ENCODE measurements around the gene ANO2.
"Not testable (repeated sequence)": the region's sequence is repeated elsewhere in the genome, so short reads cannot be mapped to it uniquely, and the experiment has no call there.

Gene ANO2

GRCh38 chr12:5887819-5888218 is 57.2 kb downstream of the ANO2 start:
- not testable (repeated sequence) for DNase-seq (ENCODE audit: low read depth)

DNA sequence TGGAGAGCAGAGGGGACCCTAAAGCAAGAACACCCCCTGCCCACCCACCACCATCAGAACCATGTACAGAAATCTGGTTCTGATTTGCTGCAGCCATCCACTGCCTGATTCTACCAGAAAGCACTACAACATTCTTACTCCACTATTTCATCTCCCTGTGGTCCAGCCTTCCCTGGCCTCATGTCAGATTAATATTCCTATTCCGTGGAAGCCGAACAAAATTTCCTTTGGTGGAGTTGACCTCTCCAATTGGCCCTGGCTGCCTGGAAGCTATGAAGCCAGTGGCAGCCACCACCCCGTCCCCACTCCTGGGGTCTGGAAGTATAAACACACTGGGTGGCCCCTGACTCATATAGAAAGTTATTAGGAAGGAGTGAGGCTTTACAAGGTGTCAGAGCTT is 60.2 kb downstream of the ANO2 start:
- no peak for DNase-seq (ENCODE audit: low read depth)

- DNase-seq (ENCODE audit: low read depth), result no peak
These were observed 60.8 kb downstream of the ANO2 start for GRCh38 chr12:5884285-5884684.

GRCh38 chr12:5882511-5883190 is 62.4 kb downstream of the ANO2 start:
- no peak for DNase-seq (ENCODE audit: low read depth)

- DNase-seq (ENCODE audit: low read depth), result no peak
These were observed 63.4 kb downstream of the ANO2 start for GRCh38 chr12:5881666-5882065.

GRCh38 chr12:5881101-5881606 is 63.9 kb downstream of the ANO2 start:
- no peak for DNase-seq (ENCODE audit: low read depth)

GRCh38 chr12:5875851-5876250 is 69.2 kb downstream of the ANO2 start:
- DNase-seq (ENCODE audit: low read depth), result no peak

- DNase-seq (ENCODE audit: low read depth), result no peak
These were observed 70.5 kb downstream of the ANO2 start for GRCh38 chr12:5874514-5874913.

DNA sequence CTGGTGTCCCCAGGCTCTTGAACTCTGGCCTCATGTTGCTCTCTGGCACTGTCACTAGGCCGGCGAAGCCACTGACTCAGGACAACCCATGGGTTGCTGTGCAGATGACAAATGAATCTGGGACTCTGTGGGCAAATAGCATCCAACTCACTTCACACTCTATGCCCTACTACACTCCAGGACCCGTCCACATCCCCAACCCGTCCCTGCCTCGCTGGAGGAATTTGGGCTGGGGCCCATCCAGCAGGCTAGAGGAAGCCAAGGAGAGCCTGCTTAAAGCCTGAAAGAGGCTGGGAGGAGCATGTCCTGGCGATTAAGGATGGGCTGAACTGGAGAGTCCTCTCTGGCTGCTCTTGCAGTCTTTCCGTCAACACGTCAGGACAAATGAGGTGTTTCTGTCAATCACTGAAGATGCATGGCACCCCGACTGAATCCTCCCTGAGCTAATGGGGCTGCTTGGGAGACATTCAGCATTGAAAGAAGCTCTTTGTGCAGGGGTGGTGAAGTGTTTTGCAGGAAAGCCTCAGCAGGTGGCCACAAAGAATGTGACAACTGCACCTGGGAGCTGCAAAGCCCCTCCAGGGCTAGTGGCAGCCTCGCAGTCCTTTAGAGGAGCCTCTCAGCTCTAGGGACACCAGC is 71.7 kb downstream of the ANO2 start:
- DNase-seq (ENCODE audit: low read depth), result no peak

- no peak for DNase-seq (ENCODE audit: low read depth)
These were observed 72.3 kb downstream of the ANO2 start for GRCh38 chr12:5872745-5873144.

GRCh38 chr12:5871741-5872140 is 73.3 kb downstream of the ANO2 start:
- no peak for DNase-seq (ENCODE audit: low read depth)

DNA sequence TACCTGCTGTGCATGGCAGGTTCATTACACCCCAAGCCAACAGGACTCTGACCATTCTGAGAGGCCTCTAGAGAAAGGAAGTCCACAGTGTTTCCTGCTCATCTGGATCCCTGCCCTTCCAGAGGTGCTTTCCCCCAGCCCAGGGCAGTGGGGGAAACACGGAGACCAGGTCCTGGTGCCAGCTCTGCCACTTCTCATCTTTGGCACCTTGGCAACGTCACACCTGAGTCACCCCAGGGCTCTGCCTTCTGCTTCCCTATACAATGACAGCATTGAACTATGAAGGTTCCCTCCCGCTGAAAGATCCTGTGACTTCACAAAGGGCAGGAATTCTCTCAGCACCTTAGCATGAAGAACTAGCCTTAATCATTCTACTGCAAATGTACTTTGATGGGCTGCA is 74.9 kb downstream of the ANO2 start:
- DNase-seq (ENCODE audit: low read depth), result no peak

DNA sequence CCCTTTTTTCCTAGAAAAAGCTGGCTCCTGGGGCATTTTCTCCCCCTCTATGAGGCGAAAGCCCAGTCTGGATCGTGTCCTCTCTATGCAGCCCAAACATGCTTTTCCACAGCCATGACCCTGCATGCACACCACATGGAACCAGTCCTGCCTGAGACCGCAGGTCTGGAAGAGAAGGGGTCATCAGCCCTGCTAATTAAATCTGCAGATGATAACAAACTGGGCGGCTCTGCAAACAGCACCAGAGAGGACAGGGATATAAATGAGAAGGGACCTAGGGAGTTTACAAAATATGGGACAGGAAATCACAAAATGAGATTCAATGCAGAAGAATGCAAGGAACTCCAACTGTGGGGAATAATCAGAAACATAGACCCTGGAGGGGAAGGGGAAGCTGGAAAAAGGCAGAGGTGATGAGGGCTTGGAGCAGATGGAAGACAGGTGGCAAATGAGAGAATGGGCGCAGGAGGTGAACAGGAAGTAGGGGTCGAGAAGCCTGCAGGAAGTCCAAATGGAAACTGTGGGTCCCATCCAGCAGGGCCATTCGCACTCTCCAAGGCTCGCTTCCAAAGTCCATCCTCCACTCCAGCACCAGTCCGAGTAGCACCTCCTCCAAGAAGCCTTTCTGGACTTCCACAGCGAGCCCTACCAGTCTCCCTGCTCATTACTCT is 76.3 kb downstream of the ANO2 start:
- no peak for DNase-seq (ENCODE audit: low read depth)

- no peak for DNase-seq (ENCODE audit: low read depth)
These were observed 79.7 kb downstream of the ANO2 start for GRCh38 chr12:5865397-5865796.

DNA sequence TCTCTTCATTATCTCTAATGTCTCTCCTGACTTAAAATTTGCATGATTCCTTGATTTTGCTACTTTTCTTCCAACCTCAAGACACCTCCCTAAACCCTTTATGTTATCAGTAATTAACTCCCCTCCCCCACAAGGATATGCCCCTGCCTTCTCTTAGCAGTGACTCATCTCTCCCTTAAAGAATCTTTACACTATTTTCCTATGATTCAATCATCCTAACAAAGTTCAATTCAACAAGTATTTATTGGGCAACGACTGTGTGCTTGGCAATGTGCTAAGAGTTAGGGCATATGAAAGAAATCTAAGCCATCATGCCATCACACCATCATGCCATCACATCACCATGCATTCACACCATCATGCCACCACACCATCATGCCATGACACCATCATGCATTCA is 80.1 kb downstream of the ANO2 start:
- DNase-seq (ENCODE audit: low read depth), result no peak

- no peak for DNase-seq (ENCODE audit: low read depth)
These were observed 80.8 kb downstream of the ANO2 start for GRCh38 chr12:5864301-5864700.

DNA sequence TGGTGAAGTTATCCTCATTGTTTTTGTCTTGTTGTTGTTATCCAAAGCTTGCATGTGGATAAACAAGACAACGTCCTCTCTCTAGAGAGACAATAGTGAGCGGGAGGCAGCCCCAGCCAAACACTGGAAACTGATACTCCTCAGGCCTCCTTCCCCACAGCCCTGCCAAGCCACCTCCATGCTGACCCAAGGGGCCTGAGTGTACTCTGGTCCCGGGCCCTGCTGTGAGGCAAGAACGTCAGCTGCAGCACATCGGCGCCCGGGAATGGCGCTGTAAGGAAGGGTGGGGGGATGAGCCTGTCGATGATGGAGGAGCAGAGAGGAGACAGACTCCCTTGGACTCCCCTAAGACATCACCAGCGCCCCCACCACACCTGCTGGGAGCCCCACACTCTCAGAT is 83.6 kb downstream of the ANO2 start:
- DNase-seq (ENCODE audit: low read depth), result no peak

DNA sequence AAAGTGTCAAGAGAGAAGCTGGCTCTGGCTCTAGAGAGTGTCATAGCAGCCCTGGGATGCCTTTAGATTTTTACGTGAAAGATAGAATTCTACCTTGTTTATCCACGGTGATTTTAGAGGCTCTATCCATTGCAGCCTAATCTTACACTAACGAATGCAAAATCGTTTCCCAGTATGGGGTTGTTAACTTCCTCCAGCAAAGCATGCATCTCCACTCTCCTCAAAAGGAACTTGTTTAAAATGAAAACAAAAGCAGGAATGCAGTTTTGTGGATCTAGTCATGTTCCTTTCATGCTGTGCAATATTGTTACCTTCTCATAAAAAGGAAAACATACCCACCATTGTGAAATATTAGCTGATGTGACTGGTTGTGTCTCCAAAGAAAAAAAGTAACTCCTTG is 88.4 kb downstream of the ANO2 start:
- DNase-seq (ENCODE audit: low read depth), result no peak

DNA sequence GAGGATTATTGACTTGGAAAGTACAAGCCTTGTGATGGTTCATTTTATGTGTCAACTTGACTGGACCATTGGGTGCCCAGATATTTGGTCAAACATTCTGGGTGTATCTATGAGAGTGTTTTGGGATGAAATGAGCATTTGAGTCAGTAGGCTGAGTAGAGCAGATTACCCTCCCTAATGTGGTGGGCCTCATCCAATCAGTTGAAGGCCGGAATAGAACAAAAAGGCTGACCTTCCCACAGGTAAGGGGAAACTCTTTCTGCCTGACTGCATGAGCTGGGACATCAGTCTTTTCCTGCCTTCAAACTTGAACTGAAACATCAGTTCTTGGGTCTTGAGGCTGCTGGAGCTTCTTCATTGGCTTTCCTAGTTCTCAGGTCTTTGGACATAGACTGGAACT is 98.1 kb downstream of the ANO2 start:
- no peak for DNase-seq (ENCODE audit: low read depth)

DNA sequence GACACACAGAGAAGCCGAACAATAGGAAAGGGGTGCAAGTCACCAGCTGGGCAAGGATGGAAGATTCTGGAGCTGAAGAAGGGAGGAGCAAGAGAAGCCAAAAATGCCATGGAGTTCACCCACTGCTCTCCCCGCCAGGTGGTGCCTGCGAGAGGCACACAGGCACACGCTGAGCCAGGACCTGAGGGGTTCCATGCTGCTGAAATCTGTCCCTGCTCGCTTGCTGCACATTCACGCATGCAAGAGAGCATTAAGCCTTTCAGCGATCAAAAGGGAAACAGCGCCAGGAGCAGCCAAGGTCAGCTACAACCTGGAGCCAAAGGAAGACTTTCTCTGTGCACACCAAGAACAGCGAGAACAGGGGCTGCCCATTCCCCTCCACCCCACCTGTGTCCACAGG is 104.1 kb downstream of the ANO2 start:
- DNase-seq (ENCODE audit: low read depth), result no peak

DNA sequence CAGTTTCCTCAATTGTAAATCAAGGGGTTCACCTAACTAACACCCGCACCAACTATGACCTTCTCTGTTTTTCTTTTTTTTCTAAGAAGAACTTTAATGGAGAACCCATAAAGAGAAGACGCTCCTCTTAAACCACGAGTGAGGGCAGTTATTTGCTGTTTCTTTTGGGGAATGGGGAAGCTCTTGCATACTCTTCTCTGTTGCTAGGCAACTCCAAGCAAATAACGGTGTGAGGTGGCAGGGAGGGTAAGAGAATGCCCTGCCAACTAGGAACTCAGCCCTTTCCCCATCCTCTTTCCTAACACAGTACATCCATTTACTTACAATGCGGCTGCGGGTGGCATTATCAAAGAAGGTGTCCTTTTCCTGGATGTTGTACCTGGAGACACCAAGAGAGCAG is 114.9 kb downstream of the ANO2 start:
- no peak for DNase-seq (ENCODE audit: low read depth)

DNA sequence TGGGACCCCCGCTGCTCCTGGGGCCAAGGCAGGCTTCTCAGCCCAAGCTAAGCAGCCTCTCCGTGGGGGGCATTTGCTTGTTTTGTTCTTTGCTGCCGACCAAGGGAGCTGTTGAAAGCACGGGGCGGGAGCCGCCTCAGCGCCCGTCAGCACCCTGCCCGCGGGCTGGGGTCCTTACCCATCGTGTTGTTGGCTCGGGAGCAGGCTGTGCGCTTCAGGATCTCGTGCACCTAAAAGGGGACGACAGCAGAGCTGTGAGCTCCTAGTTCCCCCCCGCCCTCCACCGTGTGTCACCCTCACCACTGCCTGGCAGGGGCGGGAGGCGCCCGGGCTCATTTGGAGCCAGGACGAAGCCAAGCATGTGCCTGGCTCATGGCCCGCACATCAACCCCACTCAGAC is 117.5 kb downstream of the ANO2 start:
- DNase-seq (ENCODE audit: low read depth), result no peak

DNA sequence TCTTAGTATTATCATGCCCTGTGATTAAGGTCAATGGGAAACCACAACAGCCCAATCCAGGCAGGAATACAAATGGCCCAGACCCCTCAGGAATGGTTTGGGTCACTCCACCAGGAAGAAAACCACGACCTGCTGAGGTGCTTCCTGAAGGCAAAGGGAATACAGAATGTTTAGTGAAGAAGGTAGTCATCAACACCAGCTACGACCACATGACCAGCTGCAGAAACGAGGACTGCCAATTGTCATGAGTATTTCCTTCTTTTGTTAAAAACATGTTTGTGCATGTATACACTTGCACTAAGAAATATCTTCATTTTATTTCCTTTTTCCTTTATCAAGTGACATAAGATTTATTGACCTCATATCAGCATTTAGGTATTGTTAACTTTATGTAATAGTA is 119.3 kb downstream of the ANO2 start:
- not testable (repeated sequence) for DNase-seq (ENCODE audit: low read depth)
